Panc1 (cell line): Measurements from ENCODE around the gene AGBL4.

Experiments used
- CTCF ChIP-seq: fragments of 450-650 bp; IDR thresholded peaks from 2 replicates; pipeline ENCODE4 v1.5.1; 2017; ENCODE audit warnings: mild to moderate bottlenecking
- POLR2AphosphoS5 ChIP-seq: IDR thresholded peaks from 2 replicates; pipeline ENCODE4 v1.6.1; 2012; ENCODE audit warnings: mild to moderate bottlenecking, low read depth, low read length, moderate library complexity
- REST ChIP-seq, 2 experiments: IDR thresholded peaks; 2 replicates each; pipeline ENCODE4 v1.6.1; 2011 to 2012; ENCODE audit warnings: low read depth in 2 of 2, control low read depth in 1 of 2, low read length in 1 of 2, mild to moderate bottlenecking in 1 of 2, moderate library complexity in 1 of 2; ENCODE audit not compliant: insufficient read depth in 1 of 2
- SIN3A ChIP-seq: IDR thresholded peaks from 2 replicates; pipeline ENCODE4 v1.6.1; 2012; ENCODE audit warnings: low read depth, mild to moderate bottlenecking, low read length, moderate library complexity, borderline replicate concordance; ENCODE audit not compliant: insufficient read depth
- TCF7L2 ChIP-seq: IDR thresholded peaks from 2 replicates; pipeline ENCODE4 v1.6.1; 2011; ENCODE audit warnings: mild to moderate bottlenecking, low read depth, low read length, inconsistent platforms

GRCh38 chr1:48789903-48790302 is 1233.9 kb downstream of the AGBL4 start:
- TF ChIP-seq CTCF = no peak
- TF ChIP-seq SIN3A = no peak
- TF ChIP-seq POLR2AphosphoS5 = no peak
- TF ChIP-seq TCF7L2 = no peak
- no peak for TF ChIP-seq REST (IDR thresholded peaks at IDR 0.05; ENCODE audit: insufficient read depth in 1 of 2, low read depth in 2 of 2, low read length in 1 of 2)
